ENCODE results near the gene CLINT1. TPM values are rescaled to one million over a fixed set of nuclear protein-coding genes. Genes with fewer than 3 reads are reported as not detected.

The CLINT1 gene
- total and polyA plus RNA-seq, 2 of the 13 experiments (the other 11 are each of a cell fraction or from before 2014, with no cell fraction given) = 64.0 to 104 TPM

GRCh38 chr5:157859227-157859575 lies 256 bp upstream of the CLINT1 start:
- ATAC-seq (peak; percentile 3; the same call in 2 of the 3 replicates), DNase-seq (ENCODE audit: low spot score) (no peak), FAIRE-seq (no peak)
- TF ChIP-seq SRSF1 (optimal IDR thresholded peaks at IDR 0.05; ENCODE audit: low read depth, low read length) (peak; percentile 12), CCAR2 (optimal IDR thresholded peaks at IDR 0.05; ENCODE audit: low read depth, low read length) (no peak), CEBPG (CRISPR knock-in tag; IDR thresholded peaks at IDR 0.05) (no peak), ZNF407 (CRISPR knock-in tag; IDR thresholded peaks at IDR 0.05; ENCODE audit: not compliant biosample characterization) (peak; percentile 12), ZNF737 (CRISPR knock-in tag; IDR thresholded peaks at IDR 0.05; ENCODE audit: borderline replicate concordance) (peak; percentile 46; the same call in 1 of the 2 replicates), TARDBP (CRISPR knock-in tag; IDR thresholded peaks at IDR 0.05) (0 out of 2 replicates have a peak, but pooled peaks have one; percentile 6), EZH2 (conservative IDR thresholded peaks at IDR 0.05; ENCODE audit: low read depth, low read length) (no peak), HDAC2 (CRISPR knock-in tag; IDR thresholded peaks at IDR 0.05) (no peak), ZNF138 (CRISPR knock-in tag; IDR thresholded peaks at IDR 0.05; ENCODE audit: low read depth) (no peak)
- Histone ChIP-seq H3K4me1 (ENCODE audit: insufficient read depth, low read length) (peaks cover 56% of the 10 kb centered on the region), H3K9me3 (ENCODE audit: low read length) (no peaks in the 10 kb centered on the region), H3K79me2 (ENCODE audit: insufficient read depth, low read length) (peaks cover 44% of the 10 kb centered on the region), H4K20me1 (ENCODE audit: insufficient read depth, low read length) (peaks cover 13% of the 10 kb centered on the region), H3K27ac (ENCODE audit: extremely low read length, insufficient read depth, low read length) (no peak overlapping the region), H3K4me2 (ENCODE audit: low read depth, low read length) (peak overlapping the region; percentile 87), H3K4me3 (replicated peaks in 1 of 3; ENCODE audit: insufficient read depth in 1 of 3, low read depth in 2 of 3, low read length in 3 of 3) (peak overlapping the region; percentile 82 to 92 (median 86)), H3K9ac (ENCODE audit: insufficient read depth, low read depth, low read length) (peak overlapping the region; percentile 90; the same call in 1 of the 2 replicates), H2AFZ (ENCODE audit: low read length) (peak overlapping the region; percentile 59), H3K36me3 (replicated peaks in 1 of 2; ENCODE audit: control insufficient read depth in 1 of 2, insufficient read depth in 2 of 2, low read length in 2 of 2) (no peaks in the 10 kb centered on the region; a peak in 1 of 5 replicates), H3K27me3 (ENCODE audit: control insufficient read depth in 1 of 2, insufficient read depth in 2 of 2, low read length in 2 of 2) (no peaks in the 10 kb centered on the region)
- WGBS (ENCODE audit: low lambda C conversion rate) = 47% methylated on average over 7 of the region's 10 CpGs
- POLR2A ChIA-PET = interaction anchor here (0.8 to 1.4 kb wide), 5 partner anchors 9 to 90 kb away, joined by 3 to 12 read pairs (median 6); no protein-coding TSS in a partner anchor
- BruUV-seq (replicated peaks) = no TSS peak
- CTCF ChIA-PET (ENCODE audit: low intra/inter-chr PET ratio, low total read pairs) = no interaction called here
- intact Hi-C loops (cut with micrococcal nuclease; ENCODE audit: unreplicated experiment) (no loop called here), in situ Hi-C loops (cut with HindIII; ENCODE audit: extremely low pct_ligation_motif_present, low pct_unique_long_range_greater_than_20kb) (no loop called here)

Measured in HepG2 (cell line).